ENCODE results near the gene LEPROT.

Gene LEPROT

GRCh38 chr1:65419681-65420589 is 533 bp upstream of the LEPROT start:
- H3K4me3 ChIP-seq (replicated peaks in 1 of 2; ENCODE audit: low read depth in 2 of 2, low read length in 2 of 2): peak overlapping the region; percentile 57 to 82
- DNase-seq (ENCODE audit: low read depth in 2 of 2): peak; percentile 99
- no peak for TF ChIP-seq CTCF (IDR thresholded peaks at IDR 0.05; ENCODE audit: low read depth, low read length)

GRCh38 chr1:65421351-65422025 is 1.0 kb downstream of the LEPROT start:
- H3K4me3 ChIP-seq (replicated peaks in 1 of 2; ENCODE audit: low read depth in 2 of 2, low read length in 2 of 2): peak overlapping the region; percentile 82 to 85
- TF ChIP-seq CTCF (IDR thresholded peaks at IDR 0.05; ENCODE audit: low read depth, low read length): no peak
- peak in 1 of 2 donors; percentile 77 for DNase-seq (ENCODE audit: low read depth in 2 of 2)

- DNase-seq (ENCODE audit: low read depth in 2 of 2): peak; percentile 55 to 70
- no peak for TF ChIP-seq CTCF (IDR thresholded peaks at IDR 0.05; ENCODE audit: low read depth, low read length)
- H3K4me3 ChIP-seq (replicated peaks in 1 of 2; ENCODE audit: low read depth in 2 of 2, low read length in 2 of 2): peak overlapping the region; percentile 82 to 85
Measured at GRCh38 chr1:65422241-65423203, 2.1 kb downstream of the LEPROT start.

GRCh38 chr1:65423884-65424572 is 3.6 kb downstream of the LEPROT start:
- TF ChIP-seq CTCF (IDR thresholded peaks at IDR 0.05; ENCODE audit: low read depth, low read length): no peak
- peak; percentile 86 to 96 for DNase-seq (ENCODE audit: low read depth in 2 of 2)
- no peak overlapping the region for H3K4me3 ChIP-seq (replicated peaks in 1 of 2; ENCODE audit: low read depth in 2 of 2, low read length in 2 of 2)

- no peak overlapping the region for H3K4me3 ChIP-seq (replicated peaks in 1 of 2; ENCODE audit: low read depth in 2 of 2, low read length in 2 of 2)
- peak in 1 of 2 donors; percentile 22 for DNase-seq (ENCODE audit: low read depth in 2 of 2)
- TF ChIP-seq CTCF (IDR thresholded peaks at IDR 0.05; ENCODE audit: low read depth, low read length): no peak
Measured at GRCh38 chr1:65424573-65424889, 4.1 kb downstream of the LEPROT start.

GRCh38 chr1:65425006-65425405 is 4.5 kb downstream of the LEPROT start:
- no peak for TF ChIP-seq CTCF (IDR thresholded peaks at IDR 0.05; ENCODE audit: low read depth, low read length)
- peak in 1 of 2 donors; percentile 24 for DNase-seq (ENCODE audit: low read depth in 2 of 2)

More at GRCh38 chr1:65425006-65425405, 4.5 kb downstream of the LEPROT start:
- no peak overlapping the region for H3K4me3 ChIP-seq (replicated peaks in 1 of 2; ENCODE audit: low read depth in 2 of 2, low read length in 2 of 2)
